Liver (tissue), 9 donors: ENCODE results near the gene IFNGR1. TPM values are rescaled to one million over a fixed set of nuclear protein-coding genes. Genes with fewer than 3 reads are reported as not detected.
"Not testable (repeated sequence)": the region's sequence is repeated elsewhere in the genome, so short reads cannot be mapped to it uniquely, and the experiment has no call there.

Experiments used
- DNase-seq: peaks from one replicate; pipeline ENCODE4 v3.0.0-alpha.2; 2017; ENCODE audit warnings: low spot score
- H3K27ac ChIP-seq, 2 donors: one replicate each; pipeline ENCODE4 v1.7.0; 2013; ENCODE audit warnings: inconsistent platforms in 2 of 2, low read length in 2 of 2, control low read depth in 1 of 2, low read depth in 1 of 2, mild to moderate bottlenecking in 1 of 2
- H3K27me3 ChIP-seq, 4 donors: one replicate each; pipeline versions ENCODE4 v1.6.1 to v1.7.0; 2013; ENCODE audit warnings: low read length in 3 of 4, inconsistent platforms in 1 of 4, mild to moderate bottlenecking in 1 of 4, moderate library complexity in 1 of 4; ENCODE audit not compliant: control insufficient read depth in 4 of 4, insufficient read depth in 4 of 4
- H3K36me3 ChIP-seq, 4 donors: one replicate each; pipeline versions ENCODE4 v1.6.1 to v1.7.0; 2013; ENCODE audit warnings: low read length in 3 of 4, mild to moderate bottlenecking in 3 of 4, low read depth in 1 of 4, moderate library complexity in 1 of 4; ENCODE audit not compliant: control insufficient read depth in 4 of 4, insufficient read depth in 3 of 4
- H3K4me1 ChIP-seq, 4 donors: one replicate each; pipeline versions ENCODE4 v1.6.1 to v1.7.0; 2013; ENCODE audit warnings: low read length in 3 of 4, mild to moderate bottlenecking in 3 of 4, moderate library complexity in 1 of 4; ENCODE audit not compliant: control insufficient read depth in 4 of 4, insufficient read depth in 4 of 4
- H3K4me3 ChIP-seq, 3 donors: one replicate each; pipeline versions ENCODE4 v1.6.1 to v1.7.0; 2013; ENCODE audit warnings: low read length in 3 of 3, control low read depth in 1 of 3, low read depth in 1 of 3, mild to moderate bottlenecking in 1 of 3
- H3K9ac ChIP-seq, 2 donors: one replicate each; pipeline ENCODE4 v1.7.0; 2013; ENCODE audit warnings: low read length in 2 of 2, mild to moderate bottlenecking in 2 of 2, moderate library complexity in 2 of 2, control low read depth in 1 of 2, low read depth in 1 of 2
- H3K9me3 ChIP-seq, 4 donors: one replicate each; pipeline versions ENCODE4 v1.6.1 to v1.7.0; 2013; ENCODE audit warnings: low read length in 3 of 4; ENCODE audit not compliant: control insufficient read depth in 4 of 4
- ATF3 ChIP-seq: IDR thresholded peaks from 2 replicates; pipeline ENCODE4 v1.6.1; 2016; ENCODE audit warnings: antibody characterized with exemption
- CTCF ChIP-seq: fragments of 150-350 bp; IDR thresholded peaks from 2 replicates; pipeline ENCODE4 v1.5.1; 2017; ENCODE audit warnings: improper control_type of control experiment, low read depth, low read length; ENCODE audit not compliant: missing input control
- FOXA1 ChIP-seq: IDR thresholded peaks from 2 replicates; pipeline ENCODE4 v1.6.1; 2016; ENCODE audit warnings: antibody characterized with exemption
- FOXA2 ChIP-seq: IDR thresholded peaks from 2 replicates; pipeline ENCODE4 v1.6.1; 2016; ENCODE audit warnings: antibody characterized with exemption
- GABPA ChIP-seq, 2 donors: IDR thresholded peaks in 1 of 2; conservative IDR thresholded peaks in 1 of 2; 2 replicates each; pipeline ENCODE4 v1.6.1; 2016; ENCODE audit warnings: antibody characterized with exemption in 2 of 2, mild to moderate bottlenecking in 1 of 2, moderate library complexity in 1 of 2
- HNF4A ChIP-seq, 2 donors: conservative IDR thresholded peaks; 2 replicates each; pipeline ENCODE4 v1.6.1; 2016; ENCODE audit warnings: antibody characterized with exemption in 2 of 2, mild to moderate bottlenecking in 2 of 2
- HNF4G ChIP-seq: IDR thresholded peaks from 2 replicates; pipeline ENCODE4 v1.6.1; 2016; ENCODE audit warnings: antibody characterized with exemption
- JUND ChIP-seq, 2 donors: IDR thresholded peaks; 2 replicates each; pipeline ENCODE4 v1.6.1; 2016; ENCODE audit warnings: antibody characterized with exemption in 2 of 2
- MAX ChIP-seq: IDR thresholded peaks from 2 replicates; pipeline ENCODE4 v1.6.1; 2016; ENCODE audit warnings: antibody characterized with exemption
- NR2F2 ChIP-seq: IDR thresholded peaks from 2 replicates; pipeline ENCODE4 v1.6.1; 2016; ENCODE audit warnings: antibody characterized with exemption
- RAD21 ChIP-seq, 2 donors: IDR thresholded peaks; 2 replicates each; pipeline ENCODE4 v1.6.1; 2016; ENCODE audit warnings: antibody characterized with exemption in 2 of 2, mild to moderate bottlenecking in 2 of 2
- REST ChIP-seq: IDR thresholded peaks from 2 replicates; pipeline ENCODE4 v1.6.1; 2016; ENCODE audit warnings: antibody characterized with exemption, mild to moderate bottlenecking
- RXRA ChIP-seq, 2 donors: IDR thresholded peaks; 2 replicates each; pipeline ENCODE4 v1.6.1; 2017 to 2018; ENCODE audit warnings: antibody characterized with exemption in 2 of 2, mild to moderate bottlenecking in 1 of 2
- SP1 ChIP-seq: IDR thresholded peaks from 2 replicates; pipeline ENCODE4 v1.6.1; 2018; ENCODE audit warnings: antibody characterized with exemption, mild to moderate bottlenecking
- TAF1 ChIP-seq: conservative IDR thresholded peaks from 2 replicates; pipeline ENCODE4 v1.6.1; 2016; ENCODE audit warnings: antibody characterized with exemption, mild to moderate bottlenecking
- YY1 ChIP-seq: IDR thresholded peaks from 2 replicates; pipeline ENCODE4 v1.6.1; 2016; ENCODE audit warnings: antibody characterized with exemption, mild to moderate bottlenecking
- ZBTB33 ChIP-seq: IDR thresholded peaks from 2 replicates; pipeline ENCODE4 v1.6.1; 2016; ENCODE audit warnings: antibody characterized with exemption
- WGBS: extraction: QIAGEN DNeasy Blood & Tissue Kit; methylation state at CpG from one replicate; pipeline ENCODE4 v1.1.7; 2013; 5-methylcytosine and 5-hydroxymethylcytosine counted together
- polyA plus RNA-seq, 2 donors: library from polyadenylated mRNA; stranded (reverse) in 1 of 2; unstranded in 1 of 2; fragments of 200-250 nt in 1 of 2; fragments of >200 nt in 1 of 2; fragmentation: Nextera tagmentation in 1 of 2; extraction: Ambion mirVana in 1 of 2; gene quantifications; one replicate each; pipeline versions ENCODE4 v1.2.1 to v1.2.3, GENCODE V29; 2013 to 2015
- total RNA-seq, 2 donors: library from RNA; depleted of rRNA; stranded (reverse); fragments of >200 nt; gene quantifications; one replicate each; pipeline ENCODE4 v1.2.3, GENCODE V29; 2014
- donor health status: healthy.
- donor health status: healthy.
- donor health status: healthy.
- donor health status: healthy.
- donor health status: healthy.

IFNGR1 gene
- total and polyA plus RNA-seq, 4 donors: 33.9 to 57.8 (median 39.0) TPM

GRCh38 chr6:137254430-137254829 lies 35.2 kb upstream of the IFNGR1 start:
- not testable (repeated sequence) for H3K27me3 ChIP-seq, H3K9ac ChIP-seq, H3K27ac ChIP-seq, H3K4me1 ChIP-seq, H3K4me3 ChIP-seq, DNase-seq, H3K9me3 ChIP-seq, H3K36me3 ChIP-seq
- WGBS: 71% methylated on average over 2 of the region's 2 CpGs

GRCh38 chr6:137248702-137249101 lies 29.5 kb upstream of the IFNGR1 start:
- TF ChIP-seq HNF4G: no peak
- TF ChIP-seq NR2F2: no peak
- TF ChIP-seq RAD21 (IDR thresholded peaks at IDR 0.05): no peak
- no peak for TF ChIP-seq ZBTB33
- no peak for TF ChIP-seq MAX
- TF ChIP-seq TAF1: no peak
- no peak for TF ChIP-seq JUND (IDR thresholded peaks at IDR 0.05)
- TF ChIP-seq FOXA1: no peak
- TF ChIP-seq ATF3: no peak
- TF ChIP-seq REST: no peak
- TF ChIP-seq FOXA2: no peak
- no peak for TF ChIP-seq GABPA (IDR thresholded peaks at IDR 0.05 in 1 of 2, conservative IDR thresholded peaks at IDR 0.05 in 1 of 2)
- TF ChIP-seq SP1: no peak
- H3K36me3 ChIP-seq: no peaks in the 10 kb centered on the region
- no peaks in the 10 kb centered on the region for H3K27me3 ChIP-seq
- no peak for DNase-seq
- H3K9ac ChIP-seq: no peak overlapping the region
- no peak overlapping the region for H3K4me3 ChIP-seq
- WGBS: 86% methylated on average over 4 of the region's 4 CpGs
- no peaks in the 10 kb centered on the region for H3K9me3 ChIP-seq
- no peak overlapping the region for H3K27ac ChIP-seq
- peaks cover 0 to 3% (median 0%) of the 10 kb centered on the region in 4 donors for H3K4me1 ChIP-seq

GRCh38 chr6:137247724-137248123 lies 28.5 kb upstream of the IFNGR1 start:
- Histone ChIP-seq H3K4me1 (peaks cover 0 to 3% (median 0%) of the 10 kb centered on the region in 4 donors), H3K27me3 (no peaks in the 10 kb centered on the region), H3K4me3 (no peak overlapping the region), H3K27ac (no peak overlapping the region), H3K36me3 (no peaks in the 10 kb centered on the region), H3K9ac (no peak overlapping the region), H3K9me3 (no peaks in the 10 kb centered on the region)
- no peak for TF ChIP-seq SP1
- no peak for TF ChIP-seq CTCF
- TF ChIP-seq JUND (IDR thresholded peaks at IDR 0.05): peak; percentile 39 to 94
- TF ChIP-seq HNF4G: no peak
- peak in 1 of 2 donors; percentile 52 for TF ChIP-seq RXRA (IDR thresholded peaks at IDR 0.05)
- no peak for TF ChIP-seq FOXA2
- TF ChIP-seq YY1: no peak
- no peak for TF ChIP-seq RAD21 (IDR thresholded peaks at IDR 0.05)
- peak; percentile 29 to 68 for TF ChIP-seq HNF4A (conservative IDR thresholded peaks at IDR 0.05)
- no peak for TF ChIP-seq TAF1
- TF ChIP-seq GABPA (IDR thresholded peaks at IDR 0.05 in 1 of 2, conservative IDR thresholded peaks at IDR 0.05 in 1 of 2): no peak
- TF ChIP-seq FOXA1: no peak
- no peak for DNase-seq
